MCF 10A (cell line): ENCODE data around the gene PVRIG. TPM values are rescaled to one million over a fixed set of nuclear protein-coding genes. Genes with fewer than 3 reads are reported as not detected.
"Not testable (repeated sequence)": the region's sequence is repeated elsewhere in the genome, so short reads cannot be mapped to it uniquely, and the experiment has no call there.

Source experiments
- Bru-seq: library from RNA; stranded (reverse); fragments of 400-500 nt; gene quantifications from one replicate; lab custom pipeline; 2021; lab: Mats Ljungman, UMichigan
- BruChase-seq, 2 experiments: library from RNA; stranded (reverse); fragments of 400-500 nt; gene quantifications; one replicate each; lab custom pipeline; 2021; lab: Mats Ljungman, UMichigan
- BruUV-seq: library from RNA; stranded (reverse); fragments of 400-500 nt; replicated peaks from 2 replicates; lab custom pipeline; 2021; lab: Mats Ljungman, UMichigan
- CTCF ChIA-PET: fragments of 300-600 bp; sonication (Branson Sonifier 250); formaldehyde crosslinking; extraction: SDS; loops from one replicate; lab custom pipeline; 2021; ENCODE audit warnings: antibody characterized with exemption, inconsistent platforms; lab: Yijun Ruan, JAX
- POLR2A ChIA-PET: fragments of 300-600, 350-650 bp; sonication (Branson Sonifier 250); formaldehyde crosslinking; extraction: SDS; loops from one replicate; lab custom pipeline; 2020; ENCODE audit warnings: antibody characterized with exemption, inconsistent platforms; lab: Yijun Ruan, JAX
- DNase-seq: peaks from one replicate; pipeline ENCODE4 v3.0.0-alpha.2; 2018; ENCODE audit not compliant: unreplicated experiment
- H3K27ac Mint-ChIP-seq: one replicate; pipeline ENCODE4 v1.8.0; 2022; ENCODE audit warnings: mild to moderate bottlenecking, low read depth, mixed read lengths; ENCODE audit not compliant: unreplicated experiment
- H3K27me3 Mint-ChIP-seq: one replicate; pipeline ENCODE4 v1.8.0; 2022; ENCODE audit warnings: mixed read lengths; ENCODE audit not compliant: insufficient read depth, unreplicated experiment
- H3K36me3 Mint-ChIP-seq: one replicate; pipeline ENCODE4 v1.8.0; 2022; ENCODE audit warnings: mild to moderate bottlenecking, moderate library complexity, mixed read lengths; ENCODE audit not compliant: insufficient read depth, unreplicated experiment
- H3K4me1 Mint-ChIP-seq: one replicate; pipeline ENCODE4 v1.8.0; 2022; ENCODE audit warnings: mixed read lengths; ENCODE audit not compliant: insufficient read depth, unreplicated experiment
- H3K4me3 Mint-ChIP-seq: one replicate; pipeline ENCODE4 v1.8.0; 2022; ENCODE audit warnings: mild to moderate bottlenecking, moderate library complexity, mixed read lengths; ENCODE audit not compliant: unreplicated experiment
- H3K9me3 Mint-ChIP-seq: one replicate; pipeline ENCODE4 v1.8.0; 2022; ENCODE audit warnings: mixed read lengths; ENCODE audit not compliant: unreplicated experiment
- intact Hi-C: fragments of 100-400 bp; cut with micrococcal nuclease; formaldehyde crosslinking; loops from 2 replicates; pipeline ENCODE4 v1.14.1; 2022
- long read RNA-seq: library from polyadenylated mRNA; stranded (forward); transcript quantifications from one replicate; pipeline ENCODE4 v2.0.0, GENCODE V29; 2022
- total RNA-seq: library from RNA; stranded (reverse); gene quantifications from 2 replicates; pipeline ENCODE4 v1.2.3, GENCODE V29; 2022
- TF ChIP-seq, protein P1 (sequence below): fragments of 200-600 bp; IDR thresholded peaks from one replicate; pipeline ENCODE4 v1.8.0; 2022; ENCODE audit warnings: antibody characterized with exemption, mild to moderate bottlenecking; ENCODE audit not compliant: unreplicated experiment

PVRIG gene
- total RNA-seq (0.74 TPM in 1 of 2 replicates, not detected in the other), Bru-seq, nascent RNA (not detected), BruChase-seq, experiment 1, labeled RNA remaining after a 6-hour chase (not detected), BruChase-seq, experiment 2, labeled RNA remaining after a 2-hour chase (percentile 31 among the genes with signal in this experiment)
- long read RNA-seq: 0 reads

GRCh38 chr7:100219801-100220585, at the start of gene PVRIG:
Gene PVRIG (plus strand): TSS chr7:100219949. CDS start chr7:100219971, 22 bp downstream.
- intact Hi-C loops, H3K27me3 Mint-ChIP-seq, BruUV-seq, H3K9me3 Mint-ChIP-seq, H3K4me1 Mint-ChIP-seq, DNase-seq, POLR2A ChIA-PET, H3K36me3 Mint-ChIP-seq, H3K4me3 Mint-ChIP-seq: not testable (repeated sequence)
- CTCF ChIA-PET: interaction anchor here (0.6 to 1.0 kb wide), 2 partner anchors 86 to 88 kb away, joined by 4 read pairs; no protein-coding TSS in a partner anchor
- H3K27ac Mint-ChIP-seq: peak within 1 kb of the TSS; percentile 49

DNA sequence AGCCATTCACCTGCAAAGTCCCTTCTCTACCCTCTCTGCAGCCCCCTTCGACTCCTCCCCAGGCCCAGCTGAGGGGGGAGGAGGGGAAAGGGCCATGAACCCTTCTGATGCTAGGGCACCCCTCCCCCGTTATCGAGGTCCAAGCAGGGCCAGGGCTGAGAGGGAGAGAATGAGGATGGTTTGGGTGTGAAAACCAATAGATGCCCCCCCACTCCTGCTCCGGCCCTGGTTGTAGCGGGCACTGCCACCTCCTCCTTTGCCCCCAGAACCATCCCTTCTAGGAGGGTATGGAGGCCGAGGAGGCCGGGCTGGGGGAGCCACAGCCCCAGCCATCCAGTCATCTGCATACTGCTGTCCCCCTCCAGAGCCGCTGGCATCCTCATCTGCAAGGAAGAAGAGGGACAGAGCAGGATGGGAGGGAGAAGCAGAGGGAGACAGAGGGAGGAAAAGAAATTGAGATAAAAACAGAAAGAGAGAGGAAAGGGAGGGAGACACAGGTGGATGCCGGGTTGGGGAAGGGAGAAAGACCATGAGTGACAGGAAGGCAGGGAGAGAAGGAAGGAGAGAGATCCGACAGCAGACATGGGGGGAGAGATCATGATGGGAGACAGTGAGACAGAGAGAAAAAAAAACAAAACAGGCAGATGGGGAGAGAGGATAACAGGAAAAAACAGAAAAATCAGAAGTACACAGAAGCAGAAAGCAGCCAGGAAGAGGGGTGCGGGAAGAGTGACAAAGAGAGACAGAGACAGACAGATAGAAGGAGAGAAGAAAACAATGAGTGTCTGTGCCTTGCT, 49.5 kb upstream of the PVRIG start:
- BruUV-seq: no TSS peak
- Mint-ChIP-seq H3K36me3 (no peaks in the 10 kb centered on the region), H3K27me3 (peaks cover 42% of the 10 kb centered on the region), H3K4me1 (peaks cover 19% of the 10 kb centered on the region), H3K27ac (no peak overlapping the region), H3K9me3 (no peaks in the 10 kb centered on the region), H3K4me3 (peak overlapping the region; percentile 38)
- intact Hi-C loops: no loop called here
- POLR2A ChIA-PET: no interaction called here
- CTCF ChIA-PET: no interaction called here
- TF ChIP-seq, protein P1, sequence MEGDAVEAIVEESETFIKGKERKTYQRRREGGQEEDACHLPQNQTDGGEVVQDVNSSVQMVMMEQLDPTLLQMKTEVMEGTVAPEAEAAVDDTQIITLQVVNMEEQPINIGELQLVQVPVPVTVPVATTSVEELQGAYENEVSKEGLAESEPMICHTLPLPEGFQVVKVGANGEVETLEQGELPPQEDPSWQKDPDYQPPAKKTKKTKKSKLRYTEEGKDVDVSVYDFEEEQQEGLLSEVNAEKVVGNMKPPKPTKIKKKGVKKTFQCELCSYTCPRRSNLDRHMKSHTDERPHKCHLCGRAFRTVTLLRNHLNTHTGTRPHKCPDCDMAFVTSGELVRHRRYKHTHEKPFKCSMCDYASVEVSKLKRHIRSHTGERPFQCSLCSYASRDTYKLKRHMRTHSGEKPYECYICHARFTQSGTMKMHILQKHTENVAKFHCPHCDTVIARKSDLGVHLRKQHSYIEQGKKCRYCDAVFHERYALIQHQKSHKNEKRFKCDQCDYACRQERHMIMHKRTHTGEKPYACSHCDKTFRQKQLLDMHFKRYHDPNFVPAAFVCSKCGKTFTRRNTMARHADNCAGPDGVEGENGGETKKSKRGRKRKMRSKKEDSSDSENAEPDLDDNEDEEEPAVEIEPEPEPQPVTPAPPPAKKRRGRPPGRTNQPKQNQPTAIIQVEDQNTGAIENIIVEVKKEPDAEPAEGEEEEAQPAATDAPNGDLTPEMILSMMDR: no peak
- no peak for DNase-seq

- Mint-ChIP-seq H3K9me3 (no peaks in the 10 kb centered on the region), H3K27me3 (peaks cover 37% of the 10 kb centered on the region), H3K4me3 (no peak overlapping the region), H3K36me3 (no peaks in the 10 kb centered on the region), H3K4me1 (peaks cover 19% of the 10 kb centered on the region), H3K27ac (no peak overlapping the region)
- ChIA-PET CTCF (interaction anchor here (0.6 kb wide), 1 partner anchor 168 kb away, joined by 3 read pairs; no protein-coding TSS in a partner anchor), POLR2A (interaction anchor here (0.6 to 0.7 kb wide), 2 partner anchors 8 to 168 kb away, joined by 3 read pairs; no protein-coding TSS in a partner anchor)
- no peak for DNase-seq
- no TSS peak for BruUV-seq
- TF ChIP-seq, protein P1: no peak
- intact Hi-C loops: no loop called here
Measured at GRCh38 chr7:100171087-100171681, 48.6 kb upstream of the PVRIG start.

- no TSS peak for BruUV-seq
- intact Hi-C loops: no loop called here
- no peak overlapping the region for H3K27ac Mint-ChIP-seq
- no peaks in the 10 kb centered on the region for H3K9me3 Mint-ChIP-seq
- peaks cover 30% of the 10 kb centered on the region for H3K27me3 Mint-ChIP-seq
- ChIA-PET CTCF (interaction anchor here (0.6 kb wide), 1 partner anchor 167 kb away, joined by 3 read pairs; no protein-coding TSS in a partner anchor), POLR2A (interaction anchor here (0.6 to 0.7 kb wide), 2 partner anchors 8 to 167 kb away, joined by 3 read pairs; no protein-coding TSS in a partner anchor)
- peak overlapping the region; percentile 43 for H3K4me3 Mint-ChIP-seq
- peaks cover 24% of the 10 kb centered on the region for H3K4me1 Mint-ChIP-seq
- TF ChIP-seq, protein P1: no peak
- DNase-seq: no peak
- H3K36me3 Mint-ChIP-seq: no peaks in the 10 kb centered on the region
Measured at GRCh38 chr7:100171840-100172239, 47.9 kb upstream of the PVRIG start.
